IMR-90 (cell line): ENCODE data around the gene APOH. TPM values are rescaled to one million over a fixed set of nuclear protein-coding genes. Genes with fewer than 3 reads are reported as not detected.

Experiments
- ATAC-seq: fragments of 200-7000 bp; cut with Tn5 transposase; 2 replicates; pipeline ENCODE4 v1.9.1; 2020; ENCODE audit warnings: low read depth, mild to moderate bottlenecking, moderate library complexity
- BruUV-seq: library from RNA; stranded (reverse); fragments of 400-500 nt; replicated peaks from 2 replicates; lab custom pipeline; 2021; lab: Mats Ljungman, UMichigan
- CTCF ChIA-PET: fragments of 300-600 bp; formaldehyde crosslinking; extraction: SDS; loops from one replicate; lab custom pipeline; 2021; ENCODE audit warnings: antibody characterized with exemption; lab: Yijun Ruan, JAX
- POLR2A ChIA-PET: fragments of 300-600 bp; sonication (Branson Sonifier 250); formaldehyde crosslinking; loops from one replicate; lab custom pipeline; 2022; ENCODE audit warnings: antibody characterized with exemption; ENCODE audit not compliant: unreplicated experiment; lab: Charles Lee
- DNase-seq: peaks from one replicate; pipeline ENCODE4 v3.0.0; 2013
- H2AFZ ChIP-seq: replicated peaks from 2 replicates; pipeline ENCODE3; 2013; ENCODE audit warnings: low read length, mild to moderate bottlenecking; ENCODE audit not compliant: poor library complexity
- H2AK5ac ChIP-seq: 2 replicates; pipeline ENCODE4 v1.6.1; 2013; ENCODE audit warnings: low read depth, low read length, inconsistent platforms
- H2AK9ac ChIP-seq: replicated peaks from 2 replicates; pipeline ENCODE3; 2013; ENCODE audit warnings: mild to moderate bottlenecking, low read depth, low read length, moderate library complexity; ENCODE audit not compliant: poor library complexity
- H2BK120ac ChIP-seq: 2 replicates; pipeline ENCODE4 v1.6.1; 2013; ENCODE audit warnings: low read depth, low read length, inconsistent platforms
- H2BK15ac ChIP-seq: 3 replicates; pipeline ENCODE4 v1.6.1; 2013; ENCODE audit warnings: low read depth, low read length, inconsistent platforms
- H2BK20ac ChIP-seq: 2 replicates; pipeline ENCODE4 v1.6.1; 2013; ENCODE audit warnings: low read depth, mild to moderate bottlenecking, inconsistent platforms, low read length, moderate library complexity
- H2BK5ac ChIP-seq: 2 replicates; pipeline ENCODE4 v1.6.1; 2013; ENCODE audit warnings: mild to moderate bottlenecking, low read depth, low read length, inconsistent platforms; ENCODE audit not compliant: poor library complexity, severe bottlenecking
- H3K14ac ChIP-seq: replicated peaks from 2 replicates; pipeline ENCODE4 v1.6.1; 2013; ENCODE audit warnings: low read depth, low read length, inconsistent platforms
- H3K18ac ChIP-seq: 2 replicates; pipeline ENCODE4 v1.6.1; 2013; ENCODE audit warnings: low read depth, low read length, control low read depth
- H3K23ac ChIP-seq: 2 replicates; pipeline ENCODE4 v1.6.1; 2013; ENCODE audit warnings: low read depth, low read length, inconsistent platforms
- H3K27ac ChIP-seq: 2 replicates; pipeline ENCODE4 v1.5.1; 2013; ENCODE audit warnings: mild to moderate bottlenecking, control low read depth, low read length; ENCODE audit not compliant: insufficient read depth
- H3K27me3 ChIP-seq: 2 replicates; pipeline ENCODE4 v1.6.1; 2013; ENCODE audit warnings: low read length; ENCODE audit not compliant: control insufficient read depth, insufficient read depth
- H3K36me3 ChIP-seq: 2 replicates; pipeline ENCODE4 v1.6.1; 2013; ENCODE audit warnings: low read length, mixed read lengths; ENCODE audit not compliant: control insufficient read depth, insufficient read depth
- H3K4ac ChIP-seq: 2 replicates; pipeline ENCODE4 v1.6.1; 2013; ENCODE audit warnings: low read depth, low read length, inconsistent platforms
- H3K4me1 ChIP-seq: 2 replicates; pipeline ENCODE4 v1.6.1; 2013; ENCODE audit warnings: low read length, mixed read lengths; ENCODE audit not compliant: control insufficient read depth, insufficient read depth
- H3K4me2 ChIP-seq: 2 replicates; pipeline ENCODE4 v1.6.1; 2013; ENCODE audit warnings: low read depth, mild to moderate bottlenecking, control low read depth, low read length, moderate library complexity
- H3K4me3 ChIP-seq: 2 replicates; pipeline ENCODE4 v1.5.1; 2013; ENCODE audit warnings: low read depth, mild to moderate bottlenecking, control low read depth, low read length, moderate library complexity; ENCODE audit not compliant: insufficient read depth
- H3K56ac ChIP-seq: 2 replicates; pipeline ENCODE4 v1.6.1; 2013; ENCODE audit warnings: low read length, inconsistent platforms; ENCODE audit not compliant: insufficient read depth; ENCODE audit errors: extremely low read depth
- H3K79me1 ChIP-seq, 2 experiments: 2 replicates each; pipeline ENCODE4 v1.6.1; 2013; ENCODE audit warnings: low read length in 2 of 2, inconsistent platforms in 1 of 2, low read depth in 1 of 2
- H3K9ac ChIP-seq: 2 replicates; pipeline ENCODE4 v1.6.1; 2013; ENCODE audit warnings: low read depth, low read length, control low read depth
- H3K9me1 ChIP-seq: 2 replicates; pipeline ENCODE4 v1.6.1; 2013; ENCODE audit warnings: low read length, inconsistent platforms; ENCODE audit not compliant: insufficient read depth
- H3K9me3 ChIP-seq: 2 replicates; pipeline ENCODE4 v1.6.1; 2013; ENCODE audit warnings: low read length; ENCODE audit not compliant: control insufficient read depth, insufficient read depth
- H4K20me1 ChIP-seq: 2 replicates; pipeline ENCODE4 v1.6.1; 2013; ENCODE audit warnings: low read length, inconsistent platforms; ENCODE audit not compliant: insufficient read depth
- H4K5ac ChIP-seq: 2 replicates; pipeline ENCODE4 v1.6.1; 2013; ENCODE audit warnings: mild to moderate bottlenecking, low read depth, low read length, control low read depth
- H4K8ac ChIP-seq, 2 experiments: 2 replicates each; pipeline ENCODE4 v1.6.1; 2013; ENCODE audit warnings: low read depth in 2 of 2, low read length in 2 of 2, control low read depth in 1 of 2, inconsistent platforms in 1 of 2
- H4K91ac ChIP-seq: 2 replicates; pipeline ENCODE4 v1.6.1; 2013; ENCODE audit warnings: low read depth, low read length, inconsistent platforms; ENCODE audit not compliant: insufficient read depth
- BHLHE40 ChIP-seq: fragments of 150-350 bp; IDR thresholded peaks from 2 replicates; pipeline ENCODE4 v1.6.1; 2016; ENCODE audit warnings: mild to moderate bottlenecking, low read depth, low read length
- CEBPB ChIP-seq: IDR thresholded peaks from 2 replicates; pipeline ENCODE4 v1.6.1; 2012; ENCODE audit warnings: low read depth, low read length, improper control_type of control experiment
- CHD1 ChIP-seq: IDR thresholded peaks from 2 replicates; pipeline ENCODE4 v1.6.1; 2012; ENCODE audit warnings: low read depth, low read length, improper control_type of control experiment
- CTCF ChIP-seq: conservative IDR thresholded peaks from 2 replicates; pipeline ENCODE4 v1.5.1; 2012; ENCODE audit warnings: mild to moderate bottlenecking, low read depth, low read length, improper control_type of control experiment
- ELK1 ChIP-seq: fragments of 150-350 bp; IDR thresholded peaks from 2 replicates; pipeline ENCODE4 v1.6.1; 2016; ENCODE audit warnings: low read depth, mild to moderate bottlenecking, low read length, moderate library complexity, borderline replicate concordance
- MAFK ChIP-seq: IDR thresholded peaks from 2 replicates; pipeline ENCODE4 v1.6.1; 2012; ENCODE audit warnings: low read depth, low read length, improper control_type of control experiment
- MXI1 ChIP-seq: IDR thresholded peaks from 2 replicates; pipeline ENCODE4 v1.6.1; 2012; ENCODE audit warnings: low read depth, mild to moderate bottlenecking, low read length, moderate library complexity, borderline replicate concordance
- POLR2A ChIP-seq: IDR thresholded peaks from 2 replicates; pipeline ENCODE4 v1.6.1; 2012; ENCODE audit warnings: mild to moderate bottlenecking, low read depth, low read length
- RAD21 ChIP-seq: IDR thresholded peaks from 2 replicates; pipeline ENCODE4 v1.6.1; 2012; ENCODE audit warnings: low read length, improper control_type of control experiment
- RCOR1 ChIP-seq: IDR thresholded peaks from 2 replicates; pipeline ENCODE4 v1.6.1; 2012; ENCODE audit warnings: mild to moderate bottlenecking, low read length, improper control_type of control experiment; ENCODE audit not compliant: insufficient replicate concordance
- RFX5 ChIP-seq: IDR thresholded peaks from 2 replicates; pipeline ENCODE4 v1.8.0; 2012; ENCODE audit warnings: low read depth, mild to moderate bottlenecking, low read length, moderate library complexity
- SMC3 ChIP-seq: fragments of 150-350 bp; IDR thresholded peaks from 2 replicates; pipeline ENCODE4 v1.6.1; 2016; ENCODE audit warnings: low read depth, mild to moderate bottlenecking, antibody characterized with exemption, low read length, moderate library complexity
- USF2 ChIP-seq: fragments of 150-350 bp; IDR thresholded peaks from 2 replicates; pipeline ENCODE4 v1.6.1; 2017; ENCODE audit warnings: mild to moderate bottlenecking, antibody characterized with exemption, low read length, low read depth
- WGBS, 2 experiments: methylation state at CpG; one replicate each; pipeline versions ENCODE4 v1.1.5 to v1.1.7; 2013; ENCODE audit warnings: missing lambda C conversion rate in 2 of 2; ENCODE audit not compliant: insufficient read length in 1 of 2; ENCODE audit errors: extremely low coverage in 2 of 2; 5-methylcytosine and 5-hydroxymethylcytosine counted together
- dilution Hi-C: fragments of 300-500 bp; cut with HindIII; formaldehyde crosslinking; loops from one replicate; pipeline ENCODE4 v1.14.3; 2018; ENCODE audit warnings: low sequenced_read_pairs; ENCODE audit not compliant: unreplicated experiment
- in situ Hi-C: fragments of 300-500 bp; cut with MboI; formaldehyde crosslinking; loops from 3 replicates; pipeline ENCODE4 v1.14.3; 2019; ENCODE audit warnings: low sequenced_read_pairs, inconsistent platforms, mixed read lengths
- intact Hi-C: fragments of 100-400 bp; cut with micrococcal nuclease; formaldehyde crosslinking; loops from 2 replicates; pipeline ENCODE4 v1.10.0; 2022
- polyA plus RNA-seq, 3 experiments: library from polyadenylated mRNA; depleted of rRNA; stranded (reverse); fragments of >200 nt; gene quantifications; 2 replicates each; pipeline ENCODE4 v1.2.3, GENCODE V29; 2012; ENCODE audit warnings: low replicate concordance in 1 of 3
- total RNA-seq: library from RNA; depleted of rRNA; stranded (reverse); fragments of >200 nt; gene quantifications from 2 replicates; pipeline ENCODE4 v1.2.3, GENCODE V29; 2012

Gene APOH
- total and polyA plus RNA-seq, 2 of the 4 experiments (the other 2 are of a cell fraction): not detected

- WGBS, 2 experiments: 17% methylated on average over 3 of the region's 3 CpGs; no CpG with 5 or more reads in 1 of the 2 experiments
- CTCF ChIA-PET: interaction anchor here (0.6 to 1.2 kb wide), 6 partner anchors 253 to 529 kb away, joined by 3 to 4 read pairs (median 3); no protein-coding TSS in a partner anchor
- dilution Hi-C loops: no loop called here
- Histone ChIP-seq H4K5ac (no peak overlapping the region), H2AK9ac (no peak overlapping the region), H3K79me1 (no peaks in the 10 kb centered on the region; a peak in 1 of 4 replicates), H3K27me3 (no peaks in the 10 kb centered on the region), H3K27ac (no peak overlapping the region), H3K9ac (no peak overlapping the region), H3K18ac (no peak overlapping the region), H3K56ac (no peak overlapping the region), H3K9me3 (no peaks in the 10 kb centered on the region), H2AFZ (peak overlapping the region; percentile 9), H2AK5ac (no peak overlapping the region; the same call in 1 of the 2 replicates), H3K9me1 (peaks cover 3% of the 10 kb centered on the region), H2BK5ac (peak overlapping the region; percentile 6), H3K36me3 (no peaks in the 10 kb centered on the region), H3K23ac (no peak overlapping the region; the same call in 1 of the 2 replicates), H3K4me1 (no peaks in the 10 kb centered on the region), H3K4me3 (no peak overlapping the region), H2BK120ac (no peak overlapping the region), H4K8ac (no peak overlapping the region), H3K14ac (no peak overlapping the region), H2BK15ac (no peak overlapping the region), H3K4me2 (no peak overlapping the region), H4K20me1 (no peaks in the 10 kb centered on the region), H3K4ac (no peak overlapping the region), H2BK20ac (no peak overlapping the region), H4K91ac (no peak overlapping the region)
- intact Hi-C loops: loop anchor here (1.0 to 5.0 kb wide), 3 partner anchors 367 to 707 kb away; no protein-coding TSS in a partner anchor
- peak; percentile 77 for ATAC-seq
- in situ Hi-C loops: no loop called here
- no TSS peak for BruUV-seq
- DNase-seq: peak; percentile 83
- TF ChIP-seq SMC3 (peak; percentile 75), RFX5 (no peak), MXI1 (0 out of 2 replicates have a peak, but pooled peaks have one; percentile 19), ELK1 (no peak), CEBPB (no peak), BHLHE40 (peak; percentile 100), CTCF (peak; percentile 80), MAFK (no peak), RCOR1 (no peak), CHD1 (no peak), RAD21 (peak; percentile 85), POLR2A (no peak), USF2 (no peak; the same call in 1 of the 2 replicates)
- POLR2A ChIA-PET: no interaction called here
Measured at GRCh38 chr17:66200685-66201092, 28.5 kb downstream of the APOH start.
